Colonic mucosa (tissue), 4 donors: ENCODE data around the gene RTP1. TPM values are rescaled to one million over a fixed set of nuclear protein-coding genes. Genes with fewer than 3 reads are reported as not detected.

Source experiments
- DNase-seq: peaks from one replicate; pipeline ENCODE4 v3.0.0-alpha.2; 2020
- H3K27ac ChIP-seq: fragments of 200-600 bp; one replicate; pipeline ENCODE4 v1.8.0; 2021
- H3K27me3 ChIP-seq: fragments of 200-600 bp; one replicate; pipeline ENCODE4 v1.8.0; 2021
- H3K36me3 ChIP-seq: fragments of 200-600 bp; one replicate; pipeline ENCODE4 v1.8.0; 2021
- H3K4me1 ChIP-seq: fragments of 200-600 bp; one replicate; pipeline ENCODE4 v1.8.0; 2021; ENCODE audit warnings: mild to moderate bottlenecking
- H3K4me3 ChIP-seq: fragments of 200-600 bp; one replicate; pipeline ENCODE4 v1.8.0; 2021
- H3K9ac ChIP-seq, 2 donors: one replicate each; pipeline ENCODE4 v1.7.0; 2013; ENCODE audit warnings: control low read depth in 2 of 2, low read depth in 2 of 2, low read length in 2 of 2
- H3K9me3 ChIP-seq: fragments of 200-600 bp; one replicate; pipeline ENCODE4 v1.8.0; 2021
- CTCF ChIP-seq: fragments of 200-600 bp; IDR thresholded peaks from one replicate; pipeline ENCODE4 v1.8.0; 2022; ENCODE audit warnings: antibody characterized with exemption, mild to moderate bottlenecking
- intact Hi-C: fragments of 100-400 bp; cut with DNase I; formaldehyde crosslinking; loops from one replicate; pipeline ENCODE4 v1.14.1; 2022
- total RNA-seq, 2 donors: library from RNA; stranded (reverse); fragmentation: NEBNext Ultra II Directional in 1 of 2; extraction: Animal tissue kit (Norgen Biotek cat#: 25700) in 1 of 2; gene quantifications; one replicate each; pipeline ENCODE4 v1.2.1, GENCODE V29; 2021
- donor health status: healthy.
- donor health status: DM: no; HTN: no; CAD: no.
- donor health status: DM: no; HTN: no; CAD: no.

RTP1 gene
- total RNA-seq, 2 donors from 2014 or later: not detected

GRCh38 chr3:187227658-187228258 lies 30.5 kb downstream of the RTP1 start:
- DNase-seq: no peak
- Histone ChIP-seq H3K36me3 (no peaks in the 10 kb centered on the region), H3K9ac (no peak overlapping the region), H3K27ac (no peak overlapping the region), H3K9me3 (no peaks in the 10 kb centered on the region), H3K27me3 (no peaks in the 10 kb centered on the region), H3K4me3 (no peak overlapping the region), H3K4me1 (no peaks in the 10 kb centered on the region)
- intact Hi-C loops: no loop called here
- no peak for TF ChIP-seq CTCF

- Histone ChIP-seq H3K36me3 (no peaks in the 10 kb centered on the region), H3K9me3 (no peaks in the 10 kb centered on the region), H3K9ac (no peak overlapping the region), H3K4me1 (no peaks in the 10 kb centered on the region), H3K27me3 (no peaks in the 10 kb centered on the region), H3K27ac (no peak overlapping the region), H3K4me3 (no peak overlapping the region)
- intact Hi-C loops: no loop called here
- TF ChIP-seq CTCF: no peak
- no peak for DNase-seq
Measured at GRCh38 chr3:187228740-187229139, 31.5 kb downstream of the RTP1 start.

GRCh38 chr3:187230011-187230410 lies 32.7 kb downstream of the RTP1 start:
- intact Hi-C loops: no loop called here
- H3K9ac ChIP-seq: no peak overlapping the region
- no peak overlapping the region for H3K4me3 ChIP-seq
- no peaks in the 10 kb centered on the region for H3K27me3 ChIP-seq
- no peak for TF ChIP-seq CTCF
- no peaks in the 10 kb centered on the region for H3K4me1 ChIP-seq
- DNase-seq: no peak
- no peaks in the 10 kb centered on the region for H3K9me3 ChIP-seq
- H3K27ac ChIP-seq: no peak overlapping the region
- no peaks in the 10 kb centered on the region for H3K36me3 ChIP-seq

GRCh38 chr3:187236962-187237361 lies 39.7 kb downstream of the RTP1 start:
- no peak for TF ChIP-seq CTCF
- no peaks in the 10 kb centered on the region for H3K27me3 ChIP-seq
- H3K4me3 ChIP-seq: no peak overlapping the region
- DNase-seq: no peak
- no peaks in the 10 kb centered on the region for H3K36me3 ChIP-seq
- H3K4me1 ChIP-seq: no peaks in the 10 kb centered on the region
- H3K27ac ChIP-seq: no peak overlapping the region
- intact Hi-C loops: no loop called here
- H3K9me3 ChIP-seq: no peaks in the 10 kb centered on the region
- no peak overlapping the region for H3K9ac ChIP-seq

- Histone ChIP-seq H3K9me3 (no peaks in the 10 kb centered on the region), H3K27me3 (no peaks in the 10 kb centered on the region), H3K27ac (no peak overlapping the region), H3K4me3 (no peak overlapping the region), H3K36me3 (no peaks in the 10 kb centered on the region), H3K4me1 (no peaks in the 10 kb centered on the region), H3K9ac (no peak overlapping the region)
- no peak for TF ChIP-seq CTCF
- no peak for DNase-seq
- intact Hi-C loops: no loop called here
Measured at GRCh38 chr3:187237741-187238140, 40.5 kb downstream of the RTP1 start.
